H9 (cell line): ENCODE results near the gene SCAF4. TPM values are rescaled to one million over a fixed set of nuclear protein-coding genes. Genes with fewer than 3 reads are reported as not detected.

ENCODE experiments used
- DNase-seq: peaks from one replicate; pipeline ENCODE4 v3.0.0-alpha.2; 2017
- H2AFZ ChIP-seq: one replicate; pipeline ENCODE4 v1.6.1; 2013; ENCODE audit warnings: mild to moderate bottlenecking, low read length, control low read depth, moderate library complexity
- H2AK5ac ChIP-seq: 2 replicates; pipeline ENCODE4 v1.6.1; 2013; ENCODE audit warnings: low read length, control low read depth, mixed read lengths; ENCODE audit not compliant: insufficient read length
- H2BK120ac ChIP-seq: one replicate; pipeline ENCODE4 v1.6.1; 2013; ENCODE audit warnings: low read depth, mild to moderate bottlenecking, low read length, control low read depth, inconsistent platforms; ENCODE audit not compliant: poor library complexity, severe bottlenecking
- H2BK12ac ChIP-seq: 2 replicates; pipeline ENCODE4 v1.6.1; 2013; ENCODE audit warnings: low read length, control low read depth, mixed read lengths, low read depth; ENCODE audit not compliant: insufficient read length
- H2BK15ac ChIP-seq: 2 replicates; pipeline ENCODE4 v1.6.1; 2013; ENCODE audit warnings: low read depth, low read length, control low read depth
- H2BK20ac ChIP-seq: one replicate; pipeline ENCODE4 v1.6.1; 2013; ENCODE audit warnings: low read depth, mild to moderate bottlenecking, low read length, control low read depth, inconsistent platforms; ENCODE audit not compliant: poor library complexity, severe bottlenecking
- H2BK5ac ChIP-seq: 2 replicates; pipeline ENCODE4 v1.6.1; 2013; ENCODE audit warnings: low read length, control low read depth, mixed read lengths; ENCODE audit not compliant: insufficient read length
- H3K14ac ChIP-seq: 2 replicates; pipeline ENCODE4 v1.6.1; 2013; ENCODE audit warnings: low read length, control low read depth; ENCODE audit not compliant: insufficient read depth
- H3K18ac ChIP-seq: 2 replicates; pipeline ENCODE4 v1.6.1; 2013; ENCODE audit warnings: low read depth, mild to moderate bottlenecking, mixed read lengths, low read length, control low read depth; ENCODE audit not compliant: insufficient read length
- H3K23ac ChIP-seq: 2 replicates; pipeline ENCODE4 v1.6.1; 2013; ENCODE audit warnings: low read length, control low read depth, mixed read lengths, low read depth; ENCODE audit not compliant: insufficient read length
- H3K23me2 ChIP-seq: 2 replicates; pipeline ENCODE4 v1.6.1; 2013; ENCODE audit warnings: low read depth, mild to moderate bottlenecking, mixed read lengths, low read length, control low read depth; ENCODE audit not compliant: insufficient read length, poor library complexity, severe bottlenecking
- H3K27ac ChIP-seq: 2 replicates; pipeline ENCODE4 v1.5.1; 2013; ENCODE audit warnings: low read length, control low read depth, mixed read lengths, low read depth; ENCODE audit not compliant: insufficient read length
- H3K27me3 ChIP-seq: 2 replicates; pipeline ENCODE4 v1.6.1; 2013; ENCODE audit warnings: low read length, control low read depth, inconsistent platforms; ENCODE audit not compliant: insufficient read depth
- H3K4ac ChIP-seq: 2 replicates; pipeline ENCODE4 v1.6.1; 2013; ENCODE audit warnings: low read depth, mild to moderate bottlenecking, control low read depth, inconsistent platforms, low read length, moderate library complexity
- H3K4me1 ChIP-seq: 2 replicates; pipeline ENCODE4 v1.6.1; 2013; ENCODE audit warnings: low read length, control low read depth, inconsistent platforms; ENCODE audit not compliant: insufficient read depth
- H3K4me2 ChIP-seq: 2 replicates; pipeline ENCODE4 v1.6.1; 2013; ENCODE audit warnings: low read length, control low read depth, mixed read lengths; ENCODE audit not compliant: insufficient read length, insufficient read depth
- H3K56ac ChIP-seq: 2 replicates; pipeline ENCODE4 v1.6.1; 2013; ENCODE audit warnings: low read depth, mild to moderate bottlenecking, mixed read lengths, low read length, control low read depth; ENCODE audit not compliant: insufficient read length
- H3K79me1 ChIP-seq: 2 replicates; pipeline ENCODE4 v1.6.1; 2013; ENCODE audit warnings: low read depth, mild to moderate bottlenecking, moderate library complexity, low read length, control low read depth, inconsistent platforms; ENCODE audit not compliant: insufficient read depth, poor library complexity, severe bottlenecking
- H3K79me2 ChIP-seq: 2 replicates; pipeline ENCODE4 v1.6.1; 2013; ENCODE audit warnings: low read length, control low read depth, inconsistent platforms; ENCODE audit not compliant: insufficient read depth
- H3K9ac ChIP-seq: 2 replicates; pipeline ENCODE4 v1.6.1; 2013; ENCODE audit warnings: low read length, control low read depth, mixed read lengths; ENCODE audit not compliant: insufficient read length; ENCODE audit errors: extremely low read depth
- H3K9me3 ChIP-seq: one replicate; pipeline ENCODE4 v1.6.1; 2013; ENCODE audit warnings: low read depth, low read length, inconsistent platforms; ENCODE audit not compliant: control insufficient read depth
- H3T11ph ChIP-seq: one replicate; pipeline ENCODE4 v1.6.1; 2013; ENCODE audit warnings: mild to moderate bottlenecking, low read length, control low read depth, inconsistent platforms
- H4K20me1 ChIP-seq: one replicate; pipeline ENCODE4 v1.6.1; 2013; ENCODE audit not compliant: control insufficient read depth, insufficient read length, insufficient read depth
- H4K5ac ChIP-seq: 2 replicates; pipeline ENCODE4 v1.6.1; 2013; ENCODE audit warnings: low read depth, mild to moderate bottlenecking, mixed read lengths, low read length, control low read depth; ENCODE audit not compliant: insufficient read length
- H4K8ac ChIP-seq: replicated peaks from 2 replicates; pipeline ENCODE4 v1.6.1; 2013; ENCODE audit warnings: low read length, control low read depth, mixed read lengths, low read depth; ENCODE audit not compliant: insufficient read length
- H4K91ac ChIP-seq: 2 replicates; pipeline ENCODE4 v1.6.1; 2013; ENCODE audit warnings: low read depth, mild to moderate bottlenecking, moderate library complexity, mixed read lengths, low read length, control low read depth; ENCODE audit not compliant: insufficient read length
- H3K27ac Mint-ChIP-seq, 3 experiments: 2 replicates in 2 of 3; 3 replicates in 1 of 3; pipeline ENCODE4 v1.8.0; 2020 to 2021; ENCODE audit warnings: mixed read lengths in 3 of 3, mild to moderate bottlenecking in 1 of 3, moderate library complexity in 1 of 3
- H3K27me3 Mint-ChIP-seq: 2 replicates; pipeline ENCODE4 v1.8.0; 2021; ENCODE audit warnings: low read depth, mild to moderate bottlenecking, moderate library complexity, mixed read lengths
- H3K36me3 Mint-ChIP-seq, 3 experiments: 2 replicates in 2 of 3; 3 replicates in 1 of 3; pipeline ENCODE4 v1.8.0; 2020 to 2021; ENCODE audit warnings: low read depth in 3 of 3, mixed read lengths in 3 of 3; ENCODE audit not compliant: insufficient read depth in 1 of 3
- H3K4me1 Mint-ChIP-seq, 2 experiments: 2 replicates each; pipeline ENCODE4 v1.8.0; 2020; ENCODE audit warnings: mixed read lengths in 2 of 2
- H3K4me3 Mint-ChIP-seq, 2 experiments: 2 replicates in 1 of 2; 3 replicates in 1 of 2; pipeline ENCODE4 v1.8.0; 2020 to 2021; ENCODE audit warnings: mild to moderate bottlenecking in 2 of 2, mixed read lengths in 2 of 2, moderate library complexity in 1 of 2
- H3K9me3 Mint-ChIP-seq, 2 experiments: 2 replicates in 1 of 2; 3 replicates in 1 of 2; pipeline ENCODE4 v1.8.0; 2020; ENCODE audit warnings: mild to moderate bottlenecking in 2 of 2, mixed read lengths in 2 of 2, moderate library complexity in 1 of 2
- CTCF ChIP-seq: fragments of 200-600 bp; sonication (generic); conservative IDR thresholded peaks from 3 replicates; pipeline ENCODE4 v1.8.0; 2021; ENCODE audit warnings: antibody characterized with exemption, mild to moderate bottlenecking
- WGBS: extraction: QIAGEN DNeasy Blood & Tissue Kit; methylation state at CpG from one replicate; pipeline ENCODE4 v1.1.7; 2013; ENCODE audit warnings: missing lambda C conversion rate, low lambda C conversion rate, mixed read lengths; ENCODE audit not compliant: insufficient read length; ENCODE audit errors: extremely low coverage; 5-methylcytosine and 5-hydroxymethylcytosine counted together
- total RNA-seq: library from RNA; stranded (reverse); gene quantifications from 2 replicates; pipeline ENCODE4 v1.2.1, GENCODE V29; 2021

SCAF4 gene
- total RNA-seq, 1 experiment from 2014 or later, result 76.8 TPM

GRCh38 chr21:31706562-31706961, 25.4 kb downstream of the SCAF4 start:
- Histone ChIP-seq H4K8ac (no peak overlapping the region), H4K5ac (no peak overlapping the region), H2AK5ac (no peak overlapping the region), H3K4ac (no peak overlapping the region), H2AFZ (no peak overlapping the region), H3K27me3 (no peaks in the 10 kb centered on the region), H2BK5ac (no peak overlapping the region), H3K14ac (no peak overlapping the region), H3K27ac (no peak overlapping the region), H3K23ac (no peak overlapping the region), H4K91ac (no peak overlapping the region), H2BK15ac (no peak overlapping the region), H3K23me2 (no peaks in the 10 kb centered on the region), H3K79me1 (no peaks in the 10 kb centered on the region), H2BK120ac (no peak overlapping the region), H3K4me2 (no peak overlapping the region), H3T11ph (no peak overlapping the region), H4K20me1 (no peaks in the 10 kb centered on the region), H2BK20ac (no peak overlapping the region), H3K9ac (no peak overlapping the region), H3K56ac (no peak overlapping the region), H3K9me3 (no peaks in the 10 kb centered on the region), H3K79me2 (peaks cover 25% of the 10 kb centered on the region; the same call in 1 of the 2 replicates), H3K18ac (no peak overlapping the region), H3K4me1 (no peaks in the 10 kb centered on the region), H2BK12ac (no peak overlapping the region)
- WGBS, result no CpG with 5 or more reads among the region's 3 CpGs
- Mint-ChIP-seq H3K27ac (peak overlapping the region in 2 of 3 experiments; percentile 10 to 58; a peak in 4 of 7 replicates), H3K36me3 (peaks cover 9 to 30% (median 23%) of the 10 kb centered on the region in 3 experiments; a peak in 6 of 7 replicates), H3K9me3 (no peaks in the 10 kb centered on the region; a peak in 1 of 5 replicates), H3K27me3 (no peaks in the 10 kb centered on the region), H3K4me3 (no peak overlapping the region), H3K4me1 (peaks cover 37 to 42% of the 10 kb centered on the region in 2 experiments)
- TF ChIP-seq CTCF, result no peak
- DNase-seq, result no peak
